Measurements from ENCODE around the gene PPM1D. TPM values are rescaled to one million over a fixed set of nuclear protein-coding genes. Genes with fewer than 3 reads are reported as not detected.

PPM1D gene
- total RNA-seq, 1 experiment from 2014 or later, result 19.0 TPM

- Histone ChIP-seq H3K23me2 (ENCODE audit: insufficient read length, low read depth, low read length, poor library complexity, severe bottlenecking) (peaks cover 3% of the 10 kb centered on the region), H3K4me1 (ENCODE audit: insufficient read depth, low read length) (no peaks in the 10 kb centered on the region), H4K20me1 (ENCODE audit: control insufficient read depth, insufficient read depth, insufficient read length) (no peaks in the 10 kb centered on the region), H3K9me3 (ENCODE audit: control insufficient read depth, low read depth, low read length) (no peaks in the 10 kb centered on the region), H2AK5ac (ENCODE audit: insufficient read length, low read length) (no peak overlapping the region), H3T11ph (ENCODE audit: low read length) (no peak overlapping the region), H3K9ac (ENCODE audit: extremely low read depth, insufficient read length, low read length) (no peak overlapping the region), H3K18ac (ENCODE audit: insufficient read length, low read depth, low read length) (no peak overlapping the region), H3K79me1 (ENCODE audit: insufficient read depth, low read depth, low read length, poor library complexity, severe bottlenecking) (peaks cover 7% of the 10 kb centered on the region), H2BK20ac (ENCODE audit: low read depth, low read length, poor library complexity, severe bottlenecking) (no peak overlapping the region), H2BK5ac (ENCODE audit: insufficient read length, low read length) (no peak overlapping the region), H3K79me2 (ENCODE audit: insufficient read depth, low read length) (peaks cover 40% of the 10 kb centered on the region; the same call in 1 of the 2 replicates), H3K23ac (ENCODE audit: insufficient read length, low read depth, low read length) (no peak overlapping the region), H4K91ac (ENCODE audit: insufficient read length, low read depth, low read length) (no peak overlapping the region), H3K14ac (ENCODE audit: insufficient read depth, low read length) (no peak overlapping the region), H4K5ac (ENCODE audit: insufficient read length, low read depth, low read length) (no peak overlapping the region), H3K4me2 (ENCODE audit: insufficient read depth, insufficient read length, low read length) (no peak overlapping the region), H2BK12ac (ENCODE audit: insufficient read length, low read depth, low read length) (no peak overlapping the region), H3K27me3 (ENCODE audit: insufficient read depth, low read length) (no peaks in the 10 kb centered on the region), H2BK120ac (ENCODE audit: low read depth, low read length, poor library complexity, severe bottlenecking) (no peak overlapping the region), H3K4ac (ENCODE audit: low read depth, low read length) (no peak overlapping the region), H2AFZ (ENCODE audit: low read length) (no peak overlapping the region), H3K56ac (ENCODE audit: insufficient read length, low read depth, low read length) (no peak overlapping the region), H4K8ac (replicated peaks; ENCODE audit: insufficient read length, low read depth, low read length) (no peak overlapping the region), H2BK15ac (ENCODE audit: low read depth, low read length) (no peak overlapping the region), H3K27ac (ENCODE audit: insufficient read length, low read depth, low read length) (no peak overlapping the region)
- TF ChIP-seq, protein P1, sequence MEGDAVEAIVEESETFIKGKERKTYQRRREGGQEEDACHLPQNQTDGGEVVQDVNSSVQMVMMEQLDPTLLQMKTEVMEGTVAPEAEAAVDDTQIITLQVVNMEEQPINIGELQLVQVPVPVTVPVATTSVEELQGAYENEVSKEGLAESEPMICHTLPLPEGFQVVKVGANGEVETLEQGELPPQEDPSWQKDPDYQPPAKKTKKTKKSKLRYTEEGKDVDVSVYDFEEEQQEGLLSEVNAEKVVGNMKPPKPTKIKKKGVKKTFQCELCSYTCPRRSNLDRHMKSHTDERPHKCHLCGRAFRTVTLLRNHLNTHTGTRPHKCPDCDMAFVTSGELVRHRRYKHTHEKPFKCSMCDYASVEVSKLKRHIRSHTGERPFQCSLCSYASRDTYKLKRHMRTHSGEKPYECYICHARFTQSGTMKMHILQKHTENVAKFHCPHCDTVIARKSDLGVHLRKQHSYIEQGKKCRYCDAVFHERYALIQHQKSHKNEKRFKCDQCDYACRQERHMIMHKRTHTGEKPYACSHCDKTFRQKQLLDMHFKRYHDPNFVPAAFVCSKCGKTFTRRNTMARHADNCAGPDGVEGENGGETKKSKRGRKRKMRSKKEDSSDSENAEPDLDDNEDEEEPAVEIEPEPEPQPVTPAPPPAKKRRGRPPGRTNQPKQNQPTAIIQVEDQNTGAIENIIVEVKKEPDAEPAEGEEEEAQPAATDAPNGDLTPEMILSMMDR (conservative IDR thresholded peaks at IDR 0.05), result no peak
- no peak overlapping the region for H3K27ac Mint-ChIP-seq
- no peaks in the 10 kb centered on the region for H3K27me3 Mint-ChIP-seq (ENCODE audit: low read depth)
- H3K36me3 Mint-ChIP-seq (ENCODE audit: insufficient read depth in 1 of 3, low read depth in 3 of 3), result no peaks in the 10 kb centered on the region
- no peaks in the 10 kb centered on the region for H3K9me3 Mint-ChIP-seq
- no peak for DNase-seq
- peaks cover 10% of the 10 kb centered on the region in 2 experiments for H3K4me1 Mint-ChIP-seq
- H3K4me3 Mint-ChIP-seq, result no peak overlapping the region
Observed at GRCh38 chr17:60606036-60606435, 6.0 kb downstream of the PPM1D start.
